ENCODE results near the gene SYT14. TPM values are rescaled to one million over a fixed set of nuclear protein-coding genes. Genes with fewer than 3 reads are reported as not detected.
"Not testable (repeated sequence)": the region's sequence is repeated elsewhere in the genome, so short reads cannot be mapped to it uniquely, and the experiment has no call there.

Gene SYT14
- polyA plus RNA-seq, 1 donor from 2014 or later: not detected

GRCh38 chr1:210132582-210132981 is 194.6 kb downstream of the SYT14 start:
- Mint-ChIP-seq H3K4me3 (no peak overlapping the region), H3K27me3 (peaks cover 6% of the 10 kb centered on the region), H3K36me3 (no peaks in the 10 kb centered on the region), H3K9me3 (no peaks in the 10 kb centered on the region), H3K27ac (no peak overlapping the region), H3K4me1 (peaks cover 0 to 2% (median 0%) of the 10 kb centered on the region in 3 donors)

- H3K4me3 Mint-ChIP-seq: no peak overlapping the region
- peaks cover 9% of the 10 kb centered on the region for H3K27me3 Mint-ChIP-seq
- H3K4me1 Mint-ChIP-seq: no peaks in the 10 kb centered on the region
- H3K36me3 Mint-ChIP-seq: no peaks in the 10 kb centered on the region
- peaks cover 0 to 5% (median 3%) of the 10 kb centered on the region in 3 donors for H3K9me3 Mint-ChIP-seq
- no peak overlapping the region for H3K27ac Mint-ChIP-seq
Measured at GRCh38 chr1:210143465-210144062, 205.5 kb downstream of the SYT14 start.

- Mint-ChIP-seq H3K9me3 (peaks cover 0 to 5% (median 3%) of the 10 kb centered on the region in 3 donors), H3K36me3 (no peaks in the 10 kb centered on the region), H3K4me1 (no peaks in the 10 kb centered on the region), H3K27me3 (peaks cover 9% of the 10 kb centered on the region), H3K4me3 (no peak overlapping the region), H3K27ac (no peak overlapping the region)
Measured at GRCh38 chr1:210144736-210145135, 206.7 kb downstream of the SYT14 start.

- H3K4me3 Mint-ChIP-seq: no peak overlapping the region
- H3K9me3 Mint-ChIP-seq: no peaks in the 10 kb centered on the region
- no peaks in the 10 kb centered on the region for H3K36me3 Mint-ChIP-seq
- no peaks in the 10 kb centered on the region for H3K27me3 Mint-ChIP-seq
- H3K27ac Mint-ChIP-seq: no peak overlapping the region
- H3K4me1 Mint-ChIP-seq: no peaks in the 10 kb centered on the region
Measured at GRCh38 chr1:210151052-210151672, 213.1 kb downstream of the SYT14 start.

- Mint-ChIP-seq H3K9me3 (no peaks in the 10 kb centered on the region), H3K27ac (peak overlapping the region in 1 of 3 donors; percentile 40), H3K36me3 (no peaks in the 10 kb centered on the region), H3K27me3 (peaks cover 1% of the 10 kb centered on the region), H3K4me1 (no peaks in the 10 kb centered on the region), H3K4me3 (no peak overlapping the region)
Measured at GRCh38 chr1:210159211-210159610, 221.2 kb downstream of the SYT14 start.

GRCh38 chr1:210170220-210170619 is 232.2 kb downstream of the SYT14 start:
- no peak overlapping the region for H3K27ac Mint-ChIP-seq
- H3K27me3 Mint-ChIP-seq: peaks cover 3% of the 10 kb centered on the region
- no peak overlapping the region for H3K4me3 Mint-ChIP-seq
- H3K9me3 Mint-ChIP-seq: peaks cover 0 to 2% (median 0%) of the 10 kb centered on the region in 3 donors
- peaks cover 1% of the 10 kb centered on the region for H3K36me3 Mint-ChIP-seq
- H3K4me1 Mint-ChIP-seq: no peaks in the 10 kb centered on the region

GRCh38 chr1:210174133-210174532 is 236.1 kb downstream of the SYT14 start:
- Mint-ChIP-seq H3K27ac (no peak overlapping the region), H3K36me3 (peaks cover 1% of the 10 kb centered on the region)

GRCh38 chr1:210185063-210185462 is 247.0 kb downstream of the SYT14 start:
- Mint-ChIP-seq H3K4me1 (no peaks in the 10 kb centered on the region), H3K27ac (no peak overlapping the region), H3K4me3 (no peak overlapping the region), H3K36me3 (no peaks in the 10 kb centered on the region), H3K9me3 (no peaks in the 10 kb centered on the region), H3K27me3 (peaks cover 7% of the 10 kb centered on the region)

More at GRCh38 chr1:210174133-210174532, 236.1 kb downstream of the SYT14 start:
- no peaks in the 10 kb centered on the region for H3K9me3 Mint-ChIP-seq
- H3K27me3 Mint-ChIP-seq: peaks cover 9% of the 10 kb centered on the region
- no peak overlapping the region for H3K4me3 Mint-ChIP-seq
- no peaks in the 10 kb centered on the region for H3K4me1 Mint-ChIP-seq

- H3K4me3 Mint-ChIP-seq, H3K9me3 Mint-ChIP-seq, H3K27me3 Mint-ChIP-seq, H3K4me1 Mint-ChIP-seq, H3K27ac Mint-ChIP-seq, H3K36me3 Mint-ChIP-seq: not testable (repeated sequence)
Measured at GRCh38 chr1:210187849-210188606, 250.0 kb downstream of the SYT14 start.

- no peaks in the 10 kb centered on the region for H3K36me3 Mint-ChIP-seq
- H3K27me3 Mint-ChIP-seq: peaks cover 4% of the 10 kb centered on the region
- H3K4me3 Mint-ChIP-seq: no peak overlapping the region
- H3K4me1 Mint-ChIP-seq: no peaks in the 10 kb centered on the region
- H3K27ac Mint-ChIP-seq: no peak overlapping the region
- H3K9me3 Mint-ChIP-seq: no peaks in the 10 kb centered on the region
Measured at GRCh38 chr1:210189426-210189825, 251.4 kb downstream of the SYT14 start.

GRCh38 chr1:210195635-210196160 is 257.7 kb downstream of the SYT14 start:
- Mint-ChIP-seq H3K36me3 (no peaks in the 10 kb centered on the region), H3K9me3 (peaks cover 0 to 4% (median 0%) of the 10 kb centered on the region in 3 donors), H3K27ac (no peak overlapping the region), H3K4me1 (no peaks in the 10 kb centered on the region), H3K4me3 (peak overlapping the region in 1 of 4 donors; percentile 15), H3K27me3 (peaks cover 7% of the 10 kb centered on the region)

GRCh38 chr1:210196266-210196665 is 258.2 kb downstream of the SYT14 start:
- not testable (repeated sequence) for H3K27me3 Mint-ChIP-seq, H3K4me1 Mint-ChIP-seq, H3K4me3 Mint-ChIP-seq, H3K36me3 Mint-ChIP-seq, H3K9me3 Mint-ChIP-seq, H3K27ac Mint-ChIP-seq

- H3K27ac Mint-ChIP-seq: no peak overlapping the region
- no peaks in the 10 kb centered on the region for H3K36me3 Mint-ChIP-seq
- H3K9me3 Mint-ChIP-seq: peaks cover 0 to 4% (median 0%) of the 10 kb centered on the region in 3 donors
- H3K4me1 Mint-ChIP-seq: no peaks in the 10 kb centered on the region
- H3K27me3 Mint-ChIP-seq: peaks cover 10% of the 10 kb centered on the region
- no peak overlapping the region for H3K4me3 Mint-ChIP-seq
Measured at GRCh38 chr1:210198840-210199239, 260.8 kb downstream of the SYT14 start.

- H3K27me3 Mint-ChIP-seq: peaks cover 10% of the 10 kb centered on the region
- peaks cover 0 to 4% (median 0%) of the 10 kb centered on the region in 3 donors for H3K9me3 Mint-ChIP-seq
Measured at GRCh38 chr1:210200124-210200736, 262.2 kb downstream of the SYT14 start.

GRCh38 chr1:210201681-210202080 is 263.7 kb downstream of the SYT14 start:
- Mint-ChIP-seq H3K27ac (no peak overlapping the region), H3K9me3 (no peaks in the 10 kb centered on the region), H3K4me3 (no peak overlapping the region), H3K27me3 (peaks cover 10% of the 10 kb centered on the region), H3K4me1 (no peaks in the 10 kb centered on the region), H3K36me3 (no peaks in the 10 kb centered on the region)

More at GRCh38 chr1:210200124-210200736, 262.2 kb downstream of the SYT14 start:
- Mint-ChIP-seq H3K4me3 (no peak overlapping the region), H3K27ac (no peak overlapping the region), H3K36me3 (no peaks in the 10 kb centered on the region), H3K4me1 (no peaks in the 10 kb centered on the region)
